ENCODE results near the gene IRF2BP2. TPM values are rescaled to one million over a fixed set of nuclear protein-coding genes. Genes with fewer than 3 reads are reported as not detected.
A peak's percentile ranks its signal among the peaks of the same experiment; 100 is the strongest.

IRF2BP2 gene
- 206 and 217 TPM in 2 replicates for total RNA-seq

GRCh38 chr1:234610061-234610665, at the start of gene IRF2BP2:
TSS of gene IRF2BP2 (minus strand) at chr1:234610178. CDS start at chr1:234609494, 684 bp downstream.
- peaks cover 36% of the 10 kb centered on the region for H3K36me3 Mint-ChIP-seq (ENCODE audit: low read depth)
- intact Hi-C loops (cut with micrococcal nuclease): loop anchor here (1.0 to 5.0 kb wide), 3 partner anchors 353 to 892 kb away; partner anchors contain the start of gene B3GALNT2
- peak within 1 kb of the TSS; percentile 100 for H3K27ac Mint-ChIP-seq
- DNase-seq: peak; percentile 96
- H3K4me1 Mint-ChIP-seq: peaks cover 47% of the 10 kb centered on the region
- peaks cover 2% of the 10 kb centered on the region for H3K27me3 Mint-ChIP-seq
- peak within 1 kb of the TSS; percentile 95 for H3K4me3 Mint-ChIP-seq
- H3K9me3 Mint-ChIP-seq: no peaks in the 10 kb centered on the region

- Mint-ChIP-seq H3K4me1 (peaks cover 26% of the 10 kb centered on the region), H3K27me3 (peaks cover 4% of the 10 kb centered on the region), H3K27ac (no peak overlapping the region), H3K4me3 (no peak overlapping the region), H3K9me3 (no peaks in the 10 kb centered on the region), H3K36me3 (ENCODE audit: low read depth) (no peaks in the 10 kb centered on the region)
- intact Hi-C loops (cut with micrococcal nuclease): no loop called here
- DNase-seq: no peak
These were observed 49.6 kb upstream of the IRF2BP2 start for GRCh38 chr1:234659538-234659937.

- H3K27me3 Mint-ChIP-seq: peaks cover 4% of the 10 kb centered on the region
- H3K4me3 Mint-ChIP-seq: no peak overlapping the region
- intact Hi-C loops (cut with micrococcal nuclease): no loop called here
- H3K9me3 Mint-ChIP-seq: peaks cover 4% of the 10 kb centered on the region
- no peak overlapping the region for H3K27ac Mint-ChIP-seq
- no peak for DNase-seq
- no peaks in the 10 kb centered on the region for H3K36me3 Mint-ChIP-seq (ENCODE audit: low read depth)
- peaks cover 21% of the 10 kb centered on the region for H3K4me1 Mint-ChIP-seq
These were observed 48.2 kb upstream of the IRF2BP2 start for GRCh38 chr1:234658138-234658537.

- intact Hi-C loops (cut with micrococcal nuclease): loop anchor here (2.0 kb wide), 1 partner anchor 44 kb away; no protein-coding TSS in a partner anchor
- DNase-seq: no peak
- H3K27me3 Mint-ChIP-seq: peaks cover 2% of the 10 kb centered on the region
- H3K4me3 Mint-ChIP-seq: no peak overlapping the region
- H3K9me3 Mint-ChIP-seq: peaks cover 4% of the 10 kb centered on the region
- H3K27ac Mint-ChIP-seq: peak overlapping the region; percentile 55
- H3K4me1 Mint-ChIP-seq: peaks cover 18% of the 10 kb centered on the region
- no peaks in the 10 kb centered on the region for H3K36me3 Mint-ChIP-seq (ENCODE audit: low read depth)
These were observed 47.1 kb upstream of the IRF2BP2 start for GRCh38 chr1:234656944-234657654.

GRCh38 chr1:234656070-234656895, 46.3 kb upstream of the IRF2BP2 start:
- intact Hi-C loops (cut with micrococcal nuclease): loop anchor here (2.0 kb wide), 1 partner anchor 43 kb away; no protein-coding TSS in a partner anchor
- no peaks in the 10 kb centered on the region for H3K36me3 Mint-ChIP-seq (ENCODE audit: low read depth)
- peaks cover 12% of the 10 kb centered on the region for H3K4me1 Mint-ChIP-seq
- H3K27ac Mint-ChIP-seq: no peak overlapping the region
- no peak overlapping the region for H3K4me3 Mint-ChIP-seq
- H3K27me3 Mint-ChIP-seq: no peaks in the 10 kb centered on the region
- DNase-seq: no peak
- peaks cover 4% of the 10 kb centered on the region for H3K9me3 Mint-ChIP-seq

- Mint-ChIP-seq H3K27me3 (no peaks in the 10 kb centered on the region), H3K36me3 (ENCODE audit: low read depth) (no peaks in the 10 kb centered on the region), H3K4me1 (peaks cover 12% of the 10 kb centered on the region), H3K4me3 (no peak overlapping the region), H3K9me3 (peaks cover 4% of the 10 kb centered on the region), H3K27ac (no peak overlapping the region)
- intact Hi-C loops (cut with micrococcal nuclease): loop anchor here (2.0 kb wide), 1 partner anchor 43 kb away; no protein-coding TSS in a partner anchor
- no peak for DNase-seq
These were observed 45.5 kb upstream of the IRF2BP2 start for GRCh38 chr1:234655328-234656069.

GRCh38 chr1:234654002-234654733, 44.2 kb upstream of the IRF2BP2 start:
- H3K27ac Mint-ChIP-seq: no peak overlapping the region
- peaks cover 4% of the 10 kb centered on the region for H3K9me3 Mint-ChIP-seq
- peaks cover 12% of the 10 kb centered on the region for H3K4me1 Mint-ChIP-seq
- intact Hi-C loops (cut with micrococcal nuclease): no loop called here
- H3K4me3 Mint-ChIP-seq: no peak overlapping the region
- no peaks in the 10 kb centered on the region for H3K27me3 Mint-ChIP-seq
- no peak for DNase-seq
- no peaks in the 10 kb centered on the region for H3K36me3 Mint-ChIP-seq (ENCODE audit: low read depth)

GRCh38 chr1:234649432-234650081, 39.6 kb upstream of the IRF2BP2 start:
- Mint-ChIP-seq H3K27me3 (no peaks in the 10 kb centered on the region), H3K4me1 (no peaks in the 10 kb centered on the region), H3K36me3 (ENCODE audit: low read depth) (peaks cover 2% of the 10 kb centered on the region), H3K4me3 (no peak overlapping the region), H3K9me3 (peaks cover 12% of the 10 kb centered on the region), H3K27ac (no peak overlapping the region)
- intact Hi-C loops (cut with micrococcal nuclease): no loop called here
- no peak for DNase-seq

- no peak overlapping the region for H3K4me3 Mint-ChIP-seq
- no peaks in the 10 kb centered on the region for H3K27me3 Mint-ChIP-seq
- H3K36me3 Mint-ChIP-seq (ENCODE audit: low read depth): peaks cover 2% of the 10 kb centered on the region
- peaks cover 12% of the 10 kb centered on the region for H3K9me3 Mint-ChIP-seq
- no peak for DNase-seq
- no peak overlapping the region for H3K27ac Mint-ChIP-seq
- no peaks in the 10 kb centered on the region for H3K4me1 Mint-ChIP-seq
- intact Hi-C loops (cut with micrococcal nuclease): no loop called here
These were observed 37.8 kb upstream of the IRF2BP2 start for GRCh38 chr1:234647758-234648157.

- Mint-ChIP-seq H3K4me1 (no peaks in the 10 kb centered on the region), H3K27ac (no peak overlapping the region), H3K36me3 (ENCODE audit: low read depth) (peaks cover 2% of the 10 kb centered on the region), H3K27me3 (no peaks in the 10 kb centered on the region), H3K4me3 (no peak overlapping the region), H3K9me3 (peaks cover 12% of the 10 kb centered on the region)
- DNase-seq: no peak
- intact Hi-C loops (cut with micrococcal nuclease): no loop called here
These were observed 37.3 kb upstream of the IRF2BP2 start for GRCh38 chr1:234647245-234647644.

- no peak overlapping the region for H3K27ac Mint-ChIP-seq
- peaks cover 12% of the 10 kb centered on the region for H3K9me3 Mint-ChIP-seq
- H3K27me3 Mint-ChIP-seq: peaks cover 2% of the 10 kb centered on the region
- no peak overlapping the region for H3K4me3 Mint-ChIP-seq
- no peaks in the 10 kb centered on the region for H3K4me1 Mint-ChIP-seq
- peaks cover 2% of the 10 kb centered on the region for H3K36me3 Mint-ChIP-seq (ENCODE audit: low read depth)
- DNase-seq: no peak
- intact Hi-C loops (cut with micrococcal nuclease): no loop called here
These were observed 36.0 kb upstream of the IRF2BP2 start for GRCh38 chr1:234645964-234646363.

GRCh38 chr1:234645474-234645953, 35.5 kb upstream of the IRF2BP2 start:
- no peak for DNase-seq
- peaks cover 4% of the 10 kb centered on the region for H3K27me3 Mint-ChIP-seq
- H3K4me3 Mint-ChIP-seq: no peak overlapping the region
- peaks cover 12% of the 10 kb centered on the region for H3K9me3 Mint-ChIP-seq
- intact Hi-C loops (cut with micrococcal nuclease): no loop called here
- peaks cover 2% of the 10 kb centered on the region for H3K4me1 Mint-ChIP-seq
- no peak overlapping the region for H3K27ac Mint-ChIP-seq
- peaks cover 2% of the 10 kb centered on the region for H3K36me3 Mint-ChIP-seq (ENCODE audit: low read depth)
